ENCODE results near the gene FOXP1.

DNA sequence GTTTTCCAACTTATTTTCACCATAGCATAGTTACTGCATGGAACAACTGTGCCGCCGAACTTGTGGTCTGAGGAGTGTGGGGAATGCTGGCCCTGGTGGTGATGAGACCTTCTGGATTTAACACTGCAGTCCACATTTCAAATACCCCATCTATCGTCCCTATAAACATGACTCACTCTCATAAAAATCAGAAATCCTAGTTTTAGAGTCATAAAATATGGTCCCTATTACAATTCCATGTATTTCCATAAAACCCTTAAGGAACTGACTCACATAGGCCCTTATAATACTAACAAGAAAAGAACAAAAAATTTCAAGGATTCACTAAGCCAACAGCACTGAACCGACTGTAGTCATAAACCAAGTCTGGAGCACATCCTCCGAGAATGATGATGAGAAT lies 147.2 kb downstream of the FOXP1 start:
- TF ChIP-seq, protein P1, sequence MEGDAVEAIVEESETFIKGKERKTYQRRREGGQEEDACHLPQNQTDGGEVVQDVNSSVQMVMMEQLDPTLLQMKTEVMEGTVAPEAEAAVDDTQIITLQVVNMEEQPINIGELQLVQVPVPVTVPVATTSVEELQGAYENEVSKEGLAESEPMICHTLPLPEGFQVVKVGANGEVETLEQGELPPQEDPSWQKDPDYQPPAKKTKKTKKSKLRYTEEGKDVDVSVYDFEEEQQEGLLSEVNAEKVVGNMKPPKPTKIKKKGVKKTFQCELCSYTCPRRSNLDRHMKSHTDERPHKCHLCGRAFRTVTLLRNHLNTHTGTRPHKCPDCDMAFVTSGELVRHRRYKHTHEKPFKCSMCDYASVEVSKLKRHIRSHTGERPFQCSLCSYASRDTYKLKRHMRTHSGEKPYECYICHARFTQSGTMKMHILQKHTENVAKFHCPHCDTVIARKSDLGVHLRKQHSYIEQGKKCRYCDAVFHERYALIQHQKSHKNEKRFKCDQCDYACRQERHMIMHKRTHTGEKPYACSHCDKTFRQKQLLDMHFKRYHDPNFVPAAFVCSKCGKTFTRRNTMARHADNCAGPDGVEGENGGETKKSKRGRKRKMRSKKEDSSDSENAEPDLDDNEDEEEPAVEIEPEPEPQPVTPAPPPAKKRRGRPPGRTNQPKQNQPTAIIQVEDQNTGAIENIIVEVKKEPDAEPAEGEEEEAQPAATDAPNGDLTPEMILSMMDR (IDR thresholded peaks at IDR 0.05; ENCODE audit: insufficient read depth, low read length, poor library complexity, severe bottlenecking) = no peak
- TF ChIP-seq EZH2phosphoT487 (conservative IDR thresholded peaks at IDR 0.05; ENCODE audit: low read length) = no peak

Data from SU-DHL-6 (cell line).